Panc1 (cell line): ENCODE measurements around the gene KIF3B.

ENCODE experiments used
- POLR2AphosphoS5 ChIP-seq: IDR thresholded peaks from 2 replicates; pipeline ENCODE4 v1.6.1; 2012; ENCODE audit warnings: mild to moderate bottlenecking, low read depth, low read length, moderate library complexity
- SIN3A ChIP-seq: IDR thresholded peaks from 2 replicates; pipeline ENCODE4 v1.6.1; 2012; ENCODE audit warnings: low read depth, mild to moderate bottlenecking, low read length, moderate library complexity, borderline replicate concordance; ENCODE audit not compliant: insufficient read depth
- TF ChIP-seq, protein P1 (sequence below): fragments of 450-650 bp; IDR thresholded peaks from 2 replicates; pipeline ENCODE4 v1.5.1; 2017; ENCODE audit warnings: mild to moderate bottlenecking

DNA sequence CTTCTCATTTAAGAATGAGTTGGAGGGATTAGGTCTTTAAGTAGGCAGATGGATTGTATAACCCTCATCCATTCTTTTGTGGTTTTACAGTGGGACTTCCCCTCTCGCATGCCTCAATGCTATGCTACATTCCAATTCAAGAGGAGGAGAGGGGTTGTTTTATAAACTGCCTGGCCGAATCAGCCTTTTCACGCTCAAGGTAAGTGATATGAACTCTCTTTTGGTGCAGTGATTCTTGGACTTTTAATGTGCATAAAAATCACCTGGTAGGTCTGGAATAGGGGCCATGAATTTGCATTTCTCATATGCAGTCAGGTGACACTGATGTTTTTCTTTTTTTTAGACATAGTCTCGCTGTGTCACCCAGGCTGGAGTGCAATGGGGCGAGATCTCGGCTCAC, 91.5 kb downstream of the KIF3B start:
- TF ChIP-seq POLR2AphosphoS5 = no peak
- TF ChIP-seq, protein P1, sequence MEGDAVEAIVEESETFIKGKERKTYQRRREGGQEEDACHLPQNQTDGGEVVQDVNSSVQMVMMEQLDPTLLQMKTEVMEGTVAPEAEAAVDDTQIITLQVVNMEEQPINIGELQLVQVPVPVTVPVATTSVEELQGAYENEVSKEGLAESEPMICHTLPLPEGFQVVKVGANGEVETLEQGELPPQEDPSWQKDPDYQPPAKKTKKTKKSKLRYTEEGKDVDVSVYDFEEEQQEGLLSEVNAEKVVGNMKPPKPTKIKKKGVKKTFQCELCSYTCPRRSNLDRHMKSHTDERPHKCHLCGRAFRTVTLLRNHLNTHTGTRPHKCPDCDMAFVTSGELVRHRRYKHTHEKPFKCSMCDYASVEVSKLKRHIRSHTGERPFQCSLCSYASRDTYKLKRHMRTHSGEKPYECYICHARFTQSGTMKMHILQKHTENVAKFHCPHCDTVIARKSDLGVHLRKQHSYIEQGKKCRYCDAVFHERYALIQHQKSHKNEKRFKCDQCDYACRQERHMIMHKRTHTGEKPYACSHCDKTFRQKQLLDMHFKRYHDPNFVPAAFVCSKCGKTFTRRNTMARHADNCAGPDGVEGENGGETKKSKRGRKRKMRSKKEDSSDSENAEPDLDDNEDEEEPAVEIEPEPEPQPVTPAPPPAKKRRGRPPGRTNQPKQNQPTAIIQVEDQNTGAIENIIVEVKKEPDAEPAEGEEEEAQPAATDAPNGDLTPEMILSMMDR = no peak
- no peak for TF ChIP-seq SIN3A
